ENCODE data around the gene AGPAT2. TPM values are rescaled to one million over a fixed set of nuclear protein-coding genes. Genes with fewer than 3 reads are reported as not detected.

AGPAT2 gene
- total RNA-seq, 1 donor from 2014 or later, result 16.6 TPM

DNA sequence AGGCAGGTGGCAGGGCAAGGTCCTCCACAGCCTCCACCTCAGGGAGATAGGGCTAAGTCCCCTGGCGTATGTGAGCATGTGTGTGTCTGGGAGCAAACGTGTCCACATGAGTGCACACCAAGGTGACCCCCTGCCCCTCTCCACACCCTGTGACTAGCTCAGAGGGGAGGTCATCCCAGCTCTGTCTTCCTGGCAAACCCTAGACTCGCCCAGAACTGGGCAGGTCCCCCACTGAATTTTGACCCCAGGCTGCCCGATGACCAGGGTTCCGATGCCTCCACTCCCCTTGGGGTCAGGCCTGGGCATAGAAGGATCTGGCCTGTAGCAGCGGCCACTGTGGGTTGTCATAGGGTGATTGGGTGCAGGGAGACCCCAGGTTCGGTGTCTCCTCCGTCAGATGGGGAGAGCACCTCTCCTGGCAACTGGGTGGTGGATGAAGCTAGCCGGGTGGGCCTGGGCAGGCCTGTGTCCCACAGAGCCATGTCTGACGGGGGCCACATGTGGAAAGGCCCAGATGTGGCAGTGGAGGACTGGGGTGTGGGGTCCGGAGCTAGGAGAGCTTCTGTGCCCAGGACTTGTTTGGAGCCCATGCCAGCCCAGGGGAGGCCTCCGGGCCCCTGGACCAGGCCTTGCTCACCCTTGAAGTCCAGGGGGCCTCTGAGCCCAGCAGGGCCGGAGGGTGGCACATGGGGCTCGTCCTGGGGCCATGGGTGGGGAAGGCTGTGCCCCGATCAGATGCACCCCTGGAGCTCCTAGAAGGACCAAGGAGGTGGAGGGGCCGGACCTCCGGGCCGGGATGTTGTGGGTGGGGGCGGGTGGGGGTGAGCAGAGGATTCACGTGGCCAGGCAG is 31.3 kb upstream of the AGPAT2 start:
- no peak for DNase-seq
- CTCF ChIA-PET, result no interaction called here
- peaks cover 3% of the 10 kb centered on the region for H3K27me3 Mint-ChIP-seq
- peaks cover 33% of the 10 kb centered on the region for H3K4me1 Mint-ChIP-seq
- POLR2A ChIA-PET, result interaction anchor here (0.6 to 8.2 kb wide), 4 partner anchors 9 to 48 kb away, joined by 3 to 68 read pairs (median 4); no protein-coding TSS in a partner anchor
- no peak overlapping the region for H3K4me3 Mint-ChIP-seq
- no peaks in the 10 kb centered on the region for H3K9me3 Mint-ChIP-seq
- TF ChIP-seq, protein P1, sequence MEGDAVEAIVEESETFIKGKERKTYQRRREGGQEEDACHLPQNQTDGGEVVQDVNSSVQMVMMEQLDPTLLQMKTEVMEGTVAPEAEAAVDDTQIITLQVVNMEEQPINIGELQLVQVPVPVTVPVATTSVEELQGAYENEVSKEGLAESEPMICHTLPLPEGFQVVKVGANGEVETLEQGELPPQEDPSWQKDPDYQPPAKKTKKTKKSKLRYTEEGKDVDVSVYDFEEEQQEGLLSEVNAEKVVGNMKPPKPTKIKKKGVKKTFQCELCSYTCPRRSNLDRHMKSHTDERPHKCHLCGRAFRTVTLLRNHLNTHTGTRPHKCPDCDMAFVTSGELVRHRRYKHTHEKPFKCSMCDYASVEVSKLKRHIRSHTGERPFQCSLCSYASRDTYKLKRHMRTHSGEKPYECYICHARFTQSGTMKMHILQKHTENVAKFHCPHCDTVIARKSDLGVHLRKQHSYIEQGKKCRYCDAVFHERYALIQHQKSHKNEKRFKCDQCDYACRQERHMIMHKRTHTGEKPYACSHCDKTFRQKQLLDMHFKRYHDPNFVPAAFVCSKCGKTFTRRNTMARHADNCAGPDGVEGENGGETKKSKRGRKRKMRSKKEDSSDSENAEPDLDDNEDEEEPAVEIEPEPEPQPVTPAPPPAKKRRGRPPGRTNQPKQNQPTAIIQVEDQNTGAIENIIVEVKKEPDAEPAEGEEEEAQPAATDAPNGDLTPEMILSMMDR (IDR thresholded peaks at IDR 0.05), result no peak
- H3K27ac Mint-ChIP-seq, result no peak overlapping the region
- peaks cover 21% of the 10 kb centered on the region for H3K36me3 Mint-ChIP-seq (ENCODE audit: low read depth)
- intact Hi-C loops (cut with micrococcal nuclease), result loop anchor here (10.0 kb wide), 1 partner anchor 54 kb away; the partner anchor contains the start of gene EGFL7
- no peak for ATAC-seq (ENCODE audit: low read depth)

DNA sequence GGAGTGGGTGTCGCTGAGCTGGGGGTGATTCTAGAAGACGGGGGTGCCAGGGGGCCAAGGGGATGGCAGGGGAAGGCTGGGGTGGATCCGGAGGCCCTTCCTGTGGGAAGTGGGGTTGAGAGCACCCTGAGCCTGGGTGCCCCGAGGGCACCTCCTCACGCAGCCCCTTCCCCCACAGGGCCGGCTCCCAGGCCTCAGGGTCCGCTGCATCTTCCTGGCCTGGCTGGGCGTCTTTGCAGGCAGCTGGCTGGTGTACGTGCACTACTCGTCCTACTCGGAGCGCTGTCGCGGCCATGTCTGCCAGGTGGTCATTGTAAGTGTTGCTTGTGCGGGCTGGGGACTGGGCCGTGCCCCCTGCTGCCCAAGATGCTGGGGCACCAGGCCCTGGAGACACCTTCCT is 30.1 kb upstream of the AGPAT2 start:
- Mint-ChIP-seq H3K27me3 (peaks cover 5% of the 10 kb centered on the region), H3K36me3 (ENCODE audit: low read depth) (peaks cover 10% of the 10 kb centered on the region), H3K27ac (no peak overlapping the region), H3K4me1 (peaks cover 37% of the 10 kb centered on the region), H3K4me3 (no peak overlapping the region), H3K9me3 (no peaks in the 10 kb centered on the region)
- ChIA-PET POLR2A (interaction anchor here (8.2 kb wide), 1 partner anchor 11 kb away, joined by 68 read pairs; no protein-coding TSS in a partner anchor), CTCF (no interaction called here)
- DNase-seq, result no peak
- intact Hi-C loops (cut with micrococcal nuclease), result loop anchor here (10.0 kb wide), 1 partner anchor 53 kb away; the partner anchor contains the start of gene EGFL7
- TF ChIP-seq, protein P1 (IDR thresholded peaks at IDR 0.05), result no peak
- ATAC-seq (ENCODE audit: low read depth), result no peak

DNA sequence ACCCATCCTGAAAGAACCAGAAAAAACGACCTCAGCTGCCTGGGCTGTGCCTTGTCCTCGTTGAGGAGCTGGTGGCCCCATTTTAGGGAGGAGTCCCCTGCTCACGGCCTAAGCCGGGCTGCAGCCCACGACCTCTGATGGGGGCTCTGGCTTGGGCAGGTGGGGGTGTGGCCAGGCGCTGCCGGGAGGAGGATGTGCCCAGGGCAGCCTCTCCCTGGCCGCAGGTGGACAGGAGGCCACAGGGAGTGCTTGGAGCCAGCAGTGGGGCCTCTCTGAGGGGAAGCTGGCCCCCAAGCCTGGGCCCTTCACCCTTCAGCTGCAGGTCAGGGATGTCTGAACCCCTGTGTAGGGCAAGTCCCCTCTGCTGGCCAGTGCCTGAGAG is 27.6 kb upstream of the AGPAT2 start:
- Mint-ChIP-seq H3K27ac (no peak overlapping the region), H3K27me3 (peaks cover 14% of the 10 kb centered on the region), H3K4me3 (no peak overlapping the region), H3K9me3 (no peaks in the 10 kb centered on the region), H3K36me3 (ENCODE audit: low read depth) (no peaks in the 10 kb centered on the region), H3K4me1 (peaks cover 34% of the 10 kb centered on the region)
- ChIA-PET POLR2A (interaction anchor here (2.7 to 8.2 kb wide), 2 partner anchors 13 to 27 kb away, joined by 10 to 68 read pairs; no protein-coding TSS in a partner anchor), CTCF (no interaction called here)
- DNase-seq (no peak), ATAC-seq (ENCODE audit: low read depth) (no peak)
- intact Hi-C loops (cut with micrococcal nuclease), result loop anchor here (10.0 kb wide), 1 partner anchor 50 kb away; the partner anchor contains the start of gene EGFL7
- TF ChIP-seq, protein P1 (IDR thresholded peaks at IDR 0.05), result no peak

DNA sequence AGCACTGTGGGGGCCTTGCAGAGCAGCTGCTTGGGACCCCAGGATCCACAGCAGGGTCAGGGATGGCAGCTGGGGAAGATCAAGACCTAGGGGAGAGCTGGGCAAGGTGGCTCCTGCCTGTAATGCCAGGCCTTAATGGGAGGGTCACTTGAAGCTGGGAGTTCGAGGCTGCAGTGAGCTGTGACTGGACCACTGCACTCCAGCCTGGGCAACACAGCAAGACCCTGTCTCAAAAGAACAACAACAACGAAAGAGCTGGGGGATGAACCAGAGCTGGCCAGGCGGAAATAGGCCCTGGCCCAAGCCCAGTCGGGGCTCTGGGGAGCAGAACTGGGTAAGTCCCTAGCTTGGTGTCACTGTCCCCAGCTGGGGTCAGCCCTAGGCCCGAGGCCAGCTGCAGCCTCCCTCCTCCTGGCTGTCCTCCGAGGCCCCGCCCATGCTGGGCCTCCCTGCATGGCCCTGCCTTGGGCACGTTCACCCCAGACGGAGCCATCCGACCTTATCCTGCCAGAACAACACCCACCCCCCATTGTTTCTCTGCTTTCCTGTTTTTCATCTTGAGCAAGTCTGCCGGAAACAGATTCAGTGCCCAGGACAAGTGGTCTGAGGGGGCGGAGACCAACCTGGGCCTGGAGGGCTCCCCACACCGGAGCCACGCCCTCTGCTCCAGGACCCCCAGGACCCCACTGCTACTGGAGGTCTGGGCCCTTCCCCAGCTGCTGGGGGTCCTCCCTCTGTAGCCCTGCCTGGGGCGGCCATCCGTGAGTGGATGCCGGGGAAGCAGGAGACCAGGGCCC is 27.0 kb upstream of the AGPAT2 start:
- intact Hi-C loops (cut with micrococcal nuclease), result loop anchor here (10.0 kb wide), 1 partner anchor 49 kb away; the partner anchor contains the start of gene EGFL7
- Mint-ChIP-seq H3K4me1 (peaks cover 33% of the 10 kb centered on the region), H3K36me3 (ENCODE audit: low read depth) (no peaks in the 10 kb centered on the region), H3K27me3 (peaks cover 14% of the 10 kb centered on the region), H3K27ac (no peak overlapping the region), H3K9me3 (no peaks in the 10 kb centered on the region), H3K4me3 (no peak overlapping the region)
- TF ChIP-seq, protein P1 (IDR thresholded peaks at IDR 0.05), result no peak
- CTCF ChIA-PET, result no interaction called here
- DNase-seq (no peak), ATAC-seq (ENCODE audit: low read depth) (no peak)
- POLR2A ChIA-PET, result interaction anchor here (0.6 to 8.2 kb wide), 6 partner anchors 8 to 48 kb away, joined by 4 to 68 read pairs (median 10); no protein-coding TSS in a partner anchor

Measured in activated B cell treated with CpG ODN at 0.5 μM for 24 hours (primary cell).